Measurements from ENCODE around the gene C2CD3. TPM values are rescaled to one million over a fixed set of nuclear protein-coding genes. Genes with fewer than 3 reads are reported as not detected.

The C2CD3 gene
- total RNA-seq, 2 donors from 2014 or later, result 12.2 to 31.6 TPM

GRCh38 chr11:74010306-74011300 is 160.2 kb downstream of the C2CD3 start:
- intact Hi-C loops (cut with DNase I), result no loop called here
- no peak overlapping the region for H3K4me3 ChIP-seq
- no peak for ATAC-seq
- H3K4me1 ChIP-seq, result no peaks in the 10 kb centered on the region
- no peaks in the 10 kb centered on the region for H3K9me3 ChIP-seq
- no peak overlapping the region for H3K27ac ChIP-seq
- 81 to 85% methylated on average over 9 of the region's 9 CpGs for WGBS, 2 donors
- no peaks in the 10 kb centered on the region for H3K36me3 ChIP-seq (replicated peaks in 1 of 2; ENCODE audit: insufficient read depth in 1 of 2, low read depth in 2 of 2)
- TF ChIP-seq CTCF (IDR thresholded peaks at IDR 0.05) (no peak), POLR2A (IDR thresholded peaks at IDR 0.05) (no peak)
- DNase-seq, result no peak
- no peaks in the 10 kb centered on the region for H3K27me3 ChIP-seq

- Histone ChIP-seq H3K9me3 (no peaks in the 10 kb centered on the region), H3K4me3 (no peak overlapping the region), H3K4me1 (no peaks in the 10 kb centered on the region), H3K27me3 (no peaks in the 10 kb centered on the region), H3K36me3 (replicated peaks in 1 of 2; ENCODE audit: insufficient read depth in 1 of 2, low read depth in 2 of 2) (no peaks in the 10 kb centered on the region), H3K27ac (no peak overlapping the region)
- 90 to 93% methylated on average over 5 of the region's 5 CpGs for WGBS, 2 donors
- intact Hi-C loops (cut with DNase I), result no loop called here
- DNase-seq, result no peak
- no peak for ATAC-seq
- TF ChIP-seq POLR2A (IDR thresholded peaks at IDR 0.05) (no peak), CTCF (IDR thresholded peaks at IDR 0.05) (no peak)
Observed at GRCh38 chr11:74009675-74010305, 161.0 kb downstream of the C2CD3 start.

- no peak for ATAC-seq
- 54 to 59% methylated on average over 3 of the region's 3 CpGs for WGBS, 2 donors
- Histone ChIP-seq H3K9me3 (no peaks in the 10 kb centered on the region), H3K27me3 (no peaks in the 10 kb centered on the region), H3K4me3 (no peak overlapping the region), H3K36me3 (replicated peaks in 1 of 2; ENCODE audit: insufficient read depth in 1 of 2, low read depth in 2 of 2) (no peaks in the 10 kb centered on the region), H3K27ac (no peak overlapping the region), H3K4me1 (no peaks in the 10 kb centered on the region)
- intact Hi-C loops (cut with DNase I), result no loop called here
- DNase-seq, result no peak
- TF ChIP-seq POLR2A (IDR thresholded peaks at IDR 0.05) (no peak), CTCF (IDR thresholded peaks at IDR 0.05) (no peak)
Observed at GRCh38 chr11:74009230-74009547, 161.6 kb downstream of the C2CD3 start.

GRCh38 chr11:74008373-74009229 is 162.2 kb downstream of the C2CD3 start, which contains the start of gene UCP3:
Gene UCP3, minus strand, starts transcription at chr11:74009085. Its CDS starts 2,043 bp downstream, at chr11:74007042.
- ATAC-seq (no peak), DNase-seq (no peak)
- Histone ChIP-seq H3K4me3 (no peak within 1 kb of the TSS), H3K27me3 (no peaks in the 10 kb centered on the region), H3K9me3 (no peaks in the 10 kb centered on the region), H3K27ac (no peak within 1 kb of the TSS), H3K4me1 (no peaks in the 10 kb centered on the region), H3K36me3 (replicated peaks in 1 of 2; ENCODE audit: insufficient read depth in 1 of 2, low read depth in 2 of 2) (no peaks in the 10 kb centered on the region)
- intact Hi-C loops (cut with DNase I), result no loop called here
- no peak for TF ChIP-seq POLR2A (IDR thresholded peaks at IDR 0.05)
- TF ChIP-seq CTCF (IDR thresholded peaks at IDR 0.05), result no peak
- WGBS, 2 donors, result 69 to 74% methylated on average over 7 to 9 of the region's 9 CpGs

All from body of pancreas (tissue), 4 donors.